Esophagus muscularis mucosa (tissue), 4 donors: Measurements from ENCODE around the gene PTPRN2. TPM values are rescaled to one million over a fixed set of nuclear protein-coding genes. Genes with fewer than 3 reads are reported as not detected.

Source experiments
- DNase-seq: peaks from one replicate; pipeline ENCODE4 v3.0.0-alpha.2; 2017; ENCODE audit errors: extremely low spot score
- H3K27ac ChIP-seq, 4 donors: fragments of 200-600 bp; sonication (generic); replicated peaks in 1 of 4; 1 replicate in 3 of 4; 2 replicates in 1 of 4; pipeline ENCODE4 v1.5.1; 2016 to 2019; ENCODE audit warnings: mild to moderate bottlenecking in 1 of 4
- H3K27me3 ChIP-seq, 4 donors: fragments of 200-600 bp; sonication (generic); one replicate each; pipeline versions ENCODE4 v1.5.1 to v1.6.0; 2016 to 2019
- H3K36me3 ChIP-seq, 4 donors: fragments of 200-600 bp; sonication (generic); one replicate each; pipeline ENCODE4 v1.5.1; 2016 to 2019
- H3K4me1 ChIP-seq, 4 donors: fragments of 200-600 bp; sonication (generic); one replicate each; pipeline ENCODE4 v1.5.1; 2016 to 2019
- H3K4me3 ChIP-seq, 4 donors: fragments of 200-600 bp; sonication (generic); 1 replicate in 2 of 4; 2 replicates in 2 of 4; pipeline ENCODE4 v1.5.1; 2016 to 2019; ENCODE audit warnings: mild to moderate bottlenecking in 4 of 4, moderate library complexity in 1 of 4
- H3K9me3 ChIP-seq, 4 donors: fragments of 200-600 bp; sonication (generic); 1 replicate in 3 of 4; 2 replicates in 1 of 4; pipeline ENCODE4 v1.5.1; 2016 to 2019
- CTCF ChIP-seq, 3 experiments: fragments of 200-600 bp in 2 of 3; fragments of 450-650 bp in 1 of 3; sonication (generic) in 2 of 3; IDR thresholded peaks; one replicate each; pipeline ENCODE4 v1.5.1; 2017 to 2019; ENCODE audit warnings: antibody characterized with exemption in 3 of 3, mild to moderate bottlenecking in 2 of 3, moderate library complexity in 1 of 3
- EP300 ChIP-seq: sonication (generic); formaldehyde crosslinking; IDR thresholded peaks from one replicate; pipeline ENCODE4 v1.6.1; 2017; ENCODE audit warnings: antibody characterized with exemption
- POLR2A ChIP-seq: fragments of 450-650 bp; IDR thresholded peaks from one replicate; pipeline ENCODE4 v1.6.1; 2017; ENCODE audit warnings: antibody characterized with exemption, moderate library complexity, mild to moderate bottlenecking, low read depth
- POLR2AphosphoS5 ChIP-seq, 2 donors: sonication (generic); formaldehyde crosslinking; IDR thresholded peaks; one replicate each; pipeline ENCODE4 v1.6.1; 2017; ENCODE audit warnings: antibody characterized with exemption in 2 of 2
- WGBS: methylation state at CpG from one replicate; pipeline ENCODE4 v1.1.5; 2018; 5-methylcytosine and 5-hydroxymethylcytosine counted together
- intact Hi-C: fragments of 100-400 bp; cut with DNase I; formaldehyde crosslinking; loops from one replicate; pipeline ENCODE4 v1.15.1; 2023
- total RNA-seq, 4 donors: library from RNA; depleted of rRNA; stranded (reverse); fragments of >200 nt; gene quantifications; one replicate each; pipeline versions ENCODE4 v1.1.0 to v1.2.1, GENCODE V29; 2016

PTPRN2 gene
- total RNA-seq, 4 donors from 2014 or later: 2.1 to 3.1 (median 3.1) TPM

DNA sequence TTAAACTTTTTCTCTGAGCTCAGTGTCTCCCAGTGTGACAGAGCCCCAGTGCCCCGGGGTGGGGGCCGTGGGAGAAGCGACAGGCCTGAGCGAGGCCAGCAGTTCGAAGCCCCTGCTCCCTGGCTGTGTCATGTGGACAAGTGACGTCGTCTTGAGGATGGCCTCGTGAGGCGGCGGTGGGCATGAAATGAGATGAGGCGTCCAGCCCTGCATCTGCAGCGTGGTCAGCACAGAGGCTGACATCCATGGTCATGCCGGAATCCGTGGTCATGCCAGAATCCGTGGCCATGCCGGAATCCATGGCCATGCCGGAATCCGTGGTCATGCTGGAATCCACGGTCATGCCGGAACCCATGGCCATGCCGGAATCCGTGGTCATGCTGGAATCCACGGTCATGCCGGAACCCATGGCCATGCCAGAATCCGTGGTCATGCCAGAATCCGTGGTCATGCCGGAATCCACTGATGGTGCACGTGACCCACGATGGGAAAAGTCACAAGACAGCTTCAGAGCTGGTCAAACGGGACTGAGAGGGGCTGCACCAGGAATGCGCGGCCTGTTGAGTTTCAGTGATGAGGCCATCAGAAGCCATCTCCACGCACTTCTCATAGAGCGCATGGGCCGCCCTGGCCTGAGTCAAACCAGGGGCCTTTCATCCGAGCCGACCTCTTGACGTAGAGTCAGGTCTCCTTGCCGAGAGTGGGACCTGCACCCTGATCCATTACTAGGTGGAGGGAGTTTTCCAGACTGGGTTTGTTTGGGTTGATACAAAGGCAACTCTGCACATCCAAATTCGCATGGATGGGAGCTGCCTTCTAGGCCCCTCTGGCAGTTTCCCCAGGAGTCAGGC is 342.5 kb downstream of the PTPRN2 start:
- no peak overlapping the region for H3K4me3 ChIP-seq
- no peaks in the 10 kb centered on the region for H3K4me1 ChIP-seq
- no peak overlapping the region for H3K27ac ChIP-seq
- intact Hi-C loops: no loop called here
- peak; percentile 88 for DNase-seq
- H3K9me3 ChIP-seq: no peaks in the 10 kb centered on the region
- H3K27me3 ChIP-seq: no peaks in the 10 kb centered on the region
- no peaks in the 10 kb centered on the region for H3K36me3 ChIP-seq
- TF ChIP-seq EP300 (no peak), CTCF (IDR thresholded peaks at IDR 0.05) (no peak), POLR2AphosphoS5 (IDR thresholded peaks at IDR 0.05) (no peak), POLR2A (no peak)
- WGBS: 97% methylated on average over 24 of the region's 40 CpGs

DNA sequence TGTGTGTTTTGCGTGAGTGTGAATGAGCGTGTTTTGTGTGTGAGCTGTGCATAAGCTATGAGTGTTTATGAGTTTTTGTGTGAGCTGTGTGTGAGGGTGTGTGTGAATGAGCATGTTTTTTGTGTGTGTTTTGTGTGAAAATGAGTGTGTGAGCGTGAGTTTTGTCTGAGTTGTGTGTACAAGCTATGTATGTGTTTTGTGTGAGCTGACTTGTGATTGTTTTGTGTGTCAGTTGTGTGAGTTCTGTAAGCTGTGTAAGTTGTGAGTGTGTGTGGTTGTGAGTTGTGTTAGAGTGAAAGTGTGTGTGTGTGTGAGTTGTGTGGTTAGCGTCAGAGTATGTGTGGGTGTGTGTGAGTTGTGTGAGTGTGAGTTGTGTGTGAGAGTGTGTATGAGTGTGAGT is 343.2 kb downstream of the PTPRN2 start:
- WGBS: 92% methylated on average over 4 of the region's 4 CpGs
- intact Hi-C loops: no loop called here

DNA sequence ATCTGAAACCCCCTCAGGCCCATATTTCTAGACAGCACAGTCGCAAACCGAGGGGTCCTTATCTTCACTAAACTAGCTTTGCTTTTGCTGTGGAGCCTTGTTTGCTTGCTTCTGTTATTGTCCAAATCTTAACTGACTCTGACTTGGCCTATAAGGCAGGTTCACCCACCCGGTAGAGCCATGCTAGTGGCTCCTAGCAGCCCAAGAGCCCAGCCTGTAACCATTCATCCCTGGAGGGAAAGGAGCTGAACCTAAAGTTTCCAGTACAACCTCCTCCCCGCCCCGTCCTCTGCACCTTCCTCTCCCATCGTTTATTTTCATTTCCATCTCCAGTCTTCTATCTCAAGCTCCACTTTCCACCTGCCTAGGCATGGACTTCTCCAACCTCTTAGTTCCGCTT is 345.7 kb downstream of the PTPRN2 start:
- DNase-seq: peak; percentile 80
- Histone ChIP-seq H3K27me3 (no peaks in the 10 kb centered on the region), H3K4me1 (no peaks in the 10 kb centered on the region), H3K4me3 (no peak overlapping the region), H3K27ac (no peak overlapping the region), H3K9me3 (no peaks in the 10 kb centered on the region), H3K36me3 (no peaks in the 10 kb centered on the region)
- WGBS: 80% methylated on average over 7 of the region's 7 CpGs
- intact Hi-C loops: no loop called here
- TF ChIP-seq POLR2A: no peak
- no peak for TF ChIP-seq POLR2AphosphoS5 (IDR thresholded peaks at IDR 0.05)
- TF ChIP-seq CTCF (IDR thresholded peaks at IDR 0.05): no peak
- no peak for TF ChIP-seq EP300

More for the DNA sequence above, 343.2 kb downstream of the PTPRN2 start:
- no peaks in the 10 kb centered on the region for H3K27me3 ChIP-seq
- H3K36me3 ChIP-seq: no peaks in the 10 kb centered on the region
- H3K9me3 ChIP-seq: no peaks in the 10 kb centered on the region
- H3K27ac ChIP-seq: no peak overlapping the region
- TF ChIP-seq POLR2AphosphoS5 (IDR thresholded peaks at IDR 0.05) (no peak), EP300 (no peak), CTCF (IDR thresholded peaks at IDR 0.05) (no peak), POLR2A (no peak)
- peak; percentile 68 for DNase-seq
- no peak overlapping the region for H3K4me3 ChIP-seq
- no peaks in the 10 kb centered on the region for H3K4me1 ChIP-seq

DNA sequence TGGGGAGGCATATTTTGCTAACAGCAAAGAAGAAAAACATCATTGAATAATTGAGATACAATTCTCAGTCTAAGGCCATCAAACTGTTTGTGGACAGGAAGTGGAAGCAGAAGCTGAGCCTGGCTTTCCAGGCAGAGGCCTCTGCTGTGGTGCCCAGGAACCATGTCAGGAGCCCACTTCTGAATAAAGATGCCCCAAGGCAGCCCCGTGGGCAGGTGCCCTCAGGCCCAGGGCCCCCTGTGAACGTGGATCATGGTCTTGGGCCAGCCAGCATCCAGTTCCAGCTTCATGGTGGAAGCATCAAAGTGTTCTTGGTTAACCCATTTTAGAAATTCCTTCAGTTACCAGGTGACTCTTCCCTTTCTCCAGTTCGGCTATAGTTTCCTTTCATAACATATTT is 346.8 kb downstream of the PTPRN2 start:
- Histone ChIP-seq H3K9me3 (no peaks in the 10 kb centered on the region), H3K4me1 (no peaks in the 10 kb centered on the region), H3K27ac (no peak overlapping the region), H3K4me3 (no peak overlapping the region), H3K36me3 (no peaks in the 10 kb centered on the region), H3K27me3 (no peaks in the 10 kb centered on the region)
- intact Hi-C loops: no loop called here
- WGBS: 89% methylated on average over 3 of the region's 3 CpGs
- TF ChIP-seq EP300 (no peak), POLR2AphosphoS5 (IDR thresholded peaks at IDR 0.05) (no peak), POLR2A (no peak), CTCF (IDR thresholded peaks at IDR 0.05) (no peak)
- DNase-seq: peak; percentile 86
